HCEC 1CT (cell line): ENCODE data around the gene UNC50.
"Not testable (repeated sequence)": the region's sequence is repeated elsewhere in the genome, so short reads cannot be mapped to it uniquely, and the experiment has no call there.

Experiments
- DNase-seq: peaks from one replicate; pipeline ENCODE4 v3.0.0-alpha.2; 2017

The UNC50 gene

GRCh38 chr2:98615481-98615880 is 7.1 kb downstream of the UNC50 start:
- DNase-seq, result no peak

GRCh38 chr2:98617149-98617548 is 8.8 kb downstream of the UNC50 start:
- DNase-seq, result no peak

- no peak for DNase-seq
Measured at GRCh38 chr2:98623657-98624056, 15.3 kb downstream of the UNC50 start.

- no peak for DNase-seq
Measured at GRCh38 chr2:98632351-98632750, 24.0 kb downstream of the UNC50 start.

- peak; percentile 7 for DNase-seq
Measured at GRCh38 chr2:98634406-98635092, 26.2 kb downstream of the UNC50 start.

- no peak for DNase-seq
Measured at GRCh38 chr2:98637401-98638147, 29.2 kb downstream of the UNC50 start.

- peak; percentile 14 for DNase-seq
Measured at GRCh38 chr2:98643496-98644100, 35.2 kb downstream of the UNC50 start.

GRCh38 chr2:98647636-98648035 is 39.2 kb downstream of the UNC50 start:
- DNase-seq, result no peak

GRCh38 chr2:98648451-98648850 is 40.1 kb downstream of the UNC50 start:
- no peak for DNase-seq

GRCh38 chr2:98649135-98649991 is 41.0 kb downstream of the UNC50 start:
- peak; percentile 68 for DNase-seq

GRCh38 chr2:98649992-98650375 is 41.6 kb downstream of the UNC50 start:
- no peak for DNase-seq

- DNase-seq, result no peak
Measured at GRCh38 chr2:98650998-98651397, 42.6 kb downstream of the UNC50 start.

- DNase-seq, result no peak
Measured at GRCh38 chr2:98654699-98655495, 46.5 kb downstream of the UNC50 start.

- DNase-seq, result no peak
Measured at GRCh38 chr2:98656800-98657199, 48.4 kb downstream of the UNC50 start.

GRCh38 chr2:98658816-98659490 is 50.6 kb downstream of the UNC50 start:
- no peak for DNase-seq

GRCh38 chr2:98659491-98659840 is 51.1 kb downstream of the UNC50 start:
- not testable (repeated sequence) for DNase-seq

GRCh38 chr2:98663511-98664090 is 55.2 kb downstream of the UNC50 start:
- no peak for DNase-seq

- no peak for DNase-seq
Measured at GRCh38 chr2:98664323-98664722, 55.9 kb downstream of the UNC50 start.

GRCh38 chr2:98665677-98666076 is 57.3 kb downstream of the UNC50 start:
- no peak for DNase-seq
